Mesangial cell (primary cell): ENCODE measurements around the gene LIMS4. TPM values are rescaled to one million over a fixed set of nuclear protein-coding genes. Genes with fewer than 3 reads are reported as not detected.

ENCODE experiments used
- total RNA-seq: library from RNA; depleted of rRNA; stranded (reverse); fragments of >200 nt; gene quantifications from 2 replicates; pipeline ENCODE4 v1.2.3, GENCODE V29; 2015

The LIMS4 gene
- 3.0 and 4.7 TPM in 2 replicates for total RNA-seq

GRCh38 chr2:110472171-110473058 is at the start of gene LIMS4:
LIMS4 (minus strand) TSS chr2:110472816; CDS start chr2:110472778, 38 bp downstream.

Other genes starting within 250 kb of the LIMS4 start
- 2.0 and 11.2 TPM in 2 replicates for gene RGPD6, start 104.4 kb upstream of the LIMS4 start, total RNA-seq
- 5.5 and 81.8 TPM in 2 replicates for gene BUB1, start 205.2 kb upstream of the LIMS4 start, total RNA-seq